Ishikawa (cell line): ENCODE measurements around the gene ARHGEF19.

ENCODE experiments used
- CEBPB ChIP-seq: IDR thresholded peaks from 2 replicates; pipeline ENCODE4 v1.6.1; 2012
- CREB1 ChIP-seq: IDR thresholded peaks from 2 replicates; pipeline ENCODE4 v1.6.1; 2012; ENCODE audit warnings: low read depth
- EGR1 ChIP-seq: IDR thresholded peaks from 2 replicates; pipeline ENCODE4 v1.6.1; 2012
- EP300 ChIP-seq: IDR thresholded peaks from 2 replicates; pipeline ENCODE4 v1.6.1; 2012; ENCODE audit warnings: borderline replicate concordance
- FOXM1 ChIP-seq: IDR thresholded peaks from 2 replicates; pipeline ENCODE4 v1.6.1; 2012; ENCODE audit warnings: low read depth, borderline replicate concordance
- MAX ChIP-seq: IDR thresholded peaks from 2 replicates; pipeline ENCODE4 v1.6.1; 2012
- NFIC ChIP-seq: IDR thresholded peaks from 2 replicates; pipeline ENCODE4 v1.6.1; 2012
- RAD21 ChIP-seq: IDR thresholded peaks from 2 replicates; pipeline ENCODE4 v1.6.1; 2012; ENCODE audit warnings: low read depth
- REST ChIP-seq: IDR thresholded peaks from 2 replicates; pipeline ENCODE4 v1.6.1; 2012; ENCODE audit warnings: low read depth, mild to moderate bottlenecking
- TAF1 ChIP-seq: IDR thresholded peaks from 2 replicates; pipeline ENCODE4 v1.6.1; 2012; ENCODE audit warnings: low read depth, mild to moderate bottlenecking
- TCF12 ChIP-seq: IDR thresholded peaks from 2 replicates; pipeline ENCODE4 v1.6.1; 2012; ENCODE audit warnings: low read depth
- TEAD4 ChIP-seq: IDR thresholded peaks from 2 replicates; pipeline ENCODE4 v1.6.1; 2012
- USF1 ChIP-seq: IDR thresholded peaks from 2 replicates; pipeline ENCODE4 v1.6.1; 2012
- YY1 ChIP-seq: IDR thresholded peaks from 2 replicates; pipeline ENCODE4 v1.6.1; 2012; ENCODE audit warnings: low read depth
- ZBTB7A ChIP-seq: IDR thresholded peaks from 2 replicates; pipeline ENCODE4 v1.6.1; 2012; ENCODE audit warnings: low read depth

Gene ARHGEF19

GRCh38 chr1:16231331-16232315 is 19.2 kb upstream of the ARHGEF19 start:
- no peak for TF ChIP-seq MAX
- no peak for TF ChIP-seq TCF12
- no peak for TF ChIP-seq TAF1
- TF ChIP-seq USF1 = peak; percentile 78
- TF ChIP-seq RAD21 = no peak
- TF ChIP-seq CREB1 = no peak

- no peak for TF ChIP-seq NFIC
- no peak for TF ChIP-seq EP300
- no peak for TF ChIP-seq EGR1
- TF ChIP-seq FOXM1 = no peak
- no peak for TF ChIP-seq TAF1
- TF ChIP-seq MAX = no peak
- TF ChIP-seq TEAD4 = no peak
- no peak for TF ChIP-seq YY1
- no peak for TF ChIP-seq CEBPB
- no peak for TF ChIP-seq USF1
- TF ChIP-seq REST = no peak
- TF ChIP-seq ZBTB7A = no peak
- no peak for TF ChIP-seq RAD21
- no peak for TF ChIP-seq CREB1
- TF ChIP-seq TCF12 = no peak
These were observed 18.3 kb upstream of the ARHGEF19 start for GRCh38 chr1:16230744-16231143.

GRCh38 chr1:16229976-16230740 is 17.7 kb upstream of the ARHGEF19 start:
- TF ChIP-seq TAF1 (no peak), EGR1 (no peak), CREB1 (no peak), CEBPB (no peak), TEAD4 (no peak), REST (no peak), FOXM1 (no peak)

- TF ChIP-seq TEAD4 = no peak
These were observed 14.2 kb upstream of the ARHGEF19 start for GRCh38 chr1:16226490-16227179.

GRCh38 chr1:16226129-16226489 is 13.7 kb upstream of the ARHGEF19 start:
- no peak for TF ChIP-seq RAD21
- no peak for TF ChIP-seq MAX
- TF ChIP-seq NFIC = no peak
- no peak for TF ChIP-seq TEAD4
- no peak for TF ChIP-seq CREB1
- TF ChIP-seq TAF1 = no peak
- no peak for TF ChIP-seq FOXM1
- no peak for TF ChIP-seq EP300
- no peak for TF ChIP-seq CEBPB
- TF ChIP-seq ZBTB7A = no peak
- TF ChIP-seq REST = no peak
